GM19468 (cell line): ENCODE results near the gene ZC3H14.
"Not testable (repeated sequence)": the region's sequence is repeated elsewhere in the genome, so short reads cannot be mapped to it uniquely, and the experiment has no call there.

Source experiments
- ATAC-seq: cut with Tn5 transposase; IDR thresholded peaks from one replicate; pipeline ENCODE4 v1.9.1; 2021; ENCODE audit warnings: mild to moderate bottlenecking, moderate library complexity, moderate number of reproducible peaks; ENCODE audit not compliant: unreplicated experiment; ENCODE audit errors: extremely low read depth

ZC3H14 gene, protein sequence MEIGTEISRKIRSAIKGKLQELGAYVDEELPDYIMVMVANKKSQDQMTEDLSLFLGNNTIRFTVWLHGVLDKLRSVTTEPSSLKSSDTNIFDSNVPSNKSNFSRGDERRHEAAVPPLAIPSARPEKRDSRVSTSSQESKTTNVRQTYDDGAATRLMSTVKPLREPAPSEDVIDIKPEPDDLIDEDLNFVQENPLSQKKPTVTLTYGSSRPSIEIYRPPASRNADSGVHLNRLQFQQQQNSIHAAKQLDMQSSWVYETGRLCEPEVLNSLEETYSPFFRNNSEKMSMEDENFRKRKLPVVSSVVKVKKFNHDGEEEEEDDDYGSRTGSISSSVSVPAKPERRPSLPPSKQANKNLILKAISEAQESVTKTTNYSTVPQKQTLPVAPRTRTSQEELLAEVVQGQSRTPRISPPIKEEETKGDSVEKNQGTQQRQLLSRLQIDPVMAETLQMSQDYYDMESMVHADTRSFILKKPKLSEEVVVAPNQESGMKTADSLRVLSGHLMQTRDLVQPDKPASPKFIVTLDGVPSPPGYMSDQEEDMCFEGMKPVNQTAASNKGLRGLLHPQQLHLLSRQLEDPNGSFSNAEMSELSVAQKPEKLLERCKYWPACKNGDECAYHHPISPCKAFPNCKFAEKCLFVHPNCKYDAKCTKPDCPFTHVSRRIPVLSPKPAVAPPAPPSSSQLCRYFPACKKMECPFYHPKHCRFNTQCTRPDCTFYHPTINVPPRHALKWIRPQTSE

GRCh38 chr14:88562831-88563686 is at the start of gene ZC3H14:
ZC3H14 (plus strand) TSS chr14:88563037; CDS start chr14:88563134, 97 bp downstream.
- peak; percentile 87 for ATAC-seq

GRCh38 chr14:88515499-88516221 is 47.2 kb upstream of the ZC3H14 start:
- no peak for ATAC-seq

- ATAC-seq: no peak
These were observed 45.9 kb upstream of the ZC3H14 start for GRCh38 chr14:88516861-88517357.

DNA sequence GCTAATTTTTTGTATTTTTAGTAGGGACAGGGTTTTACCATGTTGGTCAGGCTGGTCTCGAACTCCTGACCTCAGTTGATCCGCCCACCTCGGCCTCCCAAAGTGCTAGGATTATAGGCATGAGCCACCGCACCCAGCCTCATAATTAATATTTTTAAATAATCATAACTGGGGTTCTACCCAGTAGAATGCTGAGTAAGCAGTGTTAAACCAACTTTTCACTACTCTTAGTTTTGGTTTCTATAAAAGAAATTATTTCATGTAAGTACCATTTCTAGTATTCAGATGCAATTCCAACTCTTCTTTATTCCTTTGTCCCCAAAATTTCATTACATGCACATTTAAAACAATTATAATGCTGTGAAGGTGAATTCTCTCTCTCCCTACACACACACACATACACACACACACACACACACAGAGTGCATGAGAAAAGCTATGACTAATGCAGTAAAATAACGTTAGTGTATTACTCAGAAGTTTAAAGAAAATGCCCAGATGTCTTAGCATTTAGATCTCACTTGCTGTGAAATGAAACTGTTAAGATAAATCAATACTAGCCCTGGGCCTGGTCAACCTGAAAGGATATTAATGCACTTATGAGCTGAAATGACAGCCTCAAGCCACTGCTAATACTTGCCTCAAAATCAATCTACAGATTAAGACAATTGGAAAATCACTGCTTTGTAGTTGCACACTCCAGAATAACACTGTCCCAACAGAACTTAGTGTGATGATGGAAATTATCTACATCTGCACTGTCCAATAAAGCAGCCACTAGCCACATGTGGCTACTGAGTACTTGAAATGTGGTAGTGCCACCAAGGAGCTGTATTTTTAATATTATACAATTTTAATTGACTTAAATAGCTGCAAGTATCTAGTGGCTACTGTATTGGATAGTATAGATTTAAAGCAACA is 44.0 kb upstream of the ZC3H14 start:
- no peak for ATAC-seq

- no peak for ATAC-seq
These were observed 42.9 kb upstream of the ZC3H14 start for GRCh38 chr14:88519907-88520306.

- no peak for ATAC-seq
These were observed 41.0 kb upstream of the ZC3H14 start for GRCh38 chr14:88521818-88522217.

- ATAC-seq: no peak
These were observed 40.4 kb upstream of the ZC3H14 start for GRCh38 chr14:88522393-88522792.

GRCh38 chr14:88529889-88530288 is 32.9 kb upstream of the ZC3H14 start:
- not testable (repeated sequence) for ATAC-seq

DNA sequence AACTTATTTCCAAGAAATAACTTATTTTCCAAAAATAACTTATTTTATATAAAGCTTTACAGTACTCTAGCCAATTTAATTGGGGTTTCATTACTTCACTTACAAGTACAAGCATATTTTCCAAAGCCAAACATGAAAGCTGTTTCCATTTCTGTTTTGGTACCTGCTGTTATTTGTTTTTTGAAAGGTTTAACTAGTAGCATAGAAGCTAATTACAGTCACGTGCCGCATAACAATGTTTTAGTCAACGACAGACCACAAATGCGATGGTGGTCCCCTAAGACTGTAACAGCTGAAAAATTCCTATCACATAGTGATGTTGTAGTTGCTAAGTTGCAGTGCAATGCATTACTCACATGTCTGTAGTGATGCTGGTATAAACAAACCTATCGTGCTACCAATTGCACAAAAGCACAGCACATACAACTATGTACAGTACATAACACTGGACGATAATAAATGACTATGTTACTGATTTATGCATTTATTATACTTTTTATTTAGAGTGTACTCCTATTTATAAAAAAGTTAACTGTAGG is 29.7 kb upstream of the ZC3H14 start:
- ATAC-seq: no peak

- ATAC-seq: no peak
These were observed 27.7 kb upstream of the ZC3H14 start for GRCh38 chr14:88535149-88535548.

DNA sequence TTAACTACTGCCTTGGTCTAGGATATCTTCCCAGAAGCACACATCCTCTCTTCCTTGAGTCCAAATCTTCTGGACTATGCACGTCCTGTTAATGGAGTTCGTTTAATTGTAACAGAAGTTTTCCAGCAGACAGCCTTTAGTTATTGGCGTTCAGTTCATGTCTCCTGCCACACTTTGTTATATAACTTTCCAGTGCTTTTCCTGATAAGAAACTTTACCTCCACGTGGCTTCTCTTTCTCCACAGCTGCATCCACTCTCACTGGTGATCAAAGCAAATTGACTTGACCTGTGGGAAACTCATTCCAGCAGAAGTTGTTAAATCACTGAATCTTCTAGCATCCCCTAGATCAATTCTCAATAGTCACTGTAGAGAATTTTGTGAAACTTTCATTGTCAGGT is 27.0 kb upstream of the ZC3H14 start:
- ATAC-seq: no peak

- ATAC-seq: no peak
These were observed 21.5 kb upstream of the ZC3H14 start for GRCh38 chr14:88541324-88541723.

DNA sequence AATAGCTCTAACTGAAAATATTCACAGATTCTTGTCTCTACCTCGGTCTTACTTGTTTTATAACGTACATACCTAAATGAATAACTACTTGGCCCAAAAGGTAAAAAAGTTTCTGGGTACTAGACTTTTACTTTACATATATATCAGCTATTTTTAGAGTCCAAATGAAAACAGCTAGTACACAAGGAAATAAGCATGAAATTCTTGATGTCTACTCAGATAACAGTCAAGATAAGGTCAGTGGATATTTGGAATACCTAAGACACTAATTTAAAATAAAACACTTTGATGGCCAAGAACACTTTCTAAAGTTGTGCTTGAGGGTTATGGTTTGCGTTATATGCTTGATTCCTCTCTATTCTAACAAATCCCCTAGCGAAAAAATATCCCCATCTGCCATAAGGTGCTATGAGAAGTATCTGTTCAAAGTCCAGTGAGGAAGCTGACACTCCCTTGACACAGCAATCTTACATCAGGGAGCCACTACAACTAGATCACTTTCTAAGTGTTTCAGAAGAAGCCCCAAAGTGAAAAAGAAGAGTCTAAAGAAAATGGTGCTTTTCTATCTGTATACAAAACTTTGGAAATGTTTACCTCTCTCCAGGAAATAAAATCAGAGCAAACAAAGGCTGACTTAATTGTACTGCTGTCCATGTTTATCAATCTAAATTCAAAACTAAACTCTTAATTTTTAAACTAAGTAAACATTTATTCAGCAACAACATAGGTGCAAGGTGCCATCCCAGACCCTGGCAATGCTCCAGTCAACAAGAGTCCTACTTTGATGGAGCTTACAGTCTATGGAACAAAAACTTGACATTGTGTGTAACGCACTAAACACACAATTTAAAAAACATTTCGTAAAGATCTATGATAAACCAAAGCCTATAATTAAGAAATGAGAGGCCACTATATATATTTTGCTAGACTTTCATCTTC is 19.7 kb upstream of the ZC3H14 start:
- ATAC-seq: no peak

GRCh38 chr14:88545256-88545655 is 17.6 kb upstream of the ZC3H14 start:
- ATAC-seq: no peak

- no peak for ATAC-seq
These were observed 16.0 kb upstream of the ZC3H14 start for GRCh38 chr14:88546621-88547385.

DNA sequence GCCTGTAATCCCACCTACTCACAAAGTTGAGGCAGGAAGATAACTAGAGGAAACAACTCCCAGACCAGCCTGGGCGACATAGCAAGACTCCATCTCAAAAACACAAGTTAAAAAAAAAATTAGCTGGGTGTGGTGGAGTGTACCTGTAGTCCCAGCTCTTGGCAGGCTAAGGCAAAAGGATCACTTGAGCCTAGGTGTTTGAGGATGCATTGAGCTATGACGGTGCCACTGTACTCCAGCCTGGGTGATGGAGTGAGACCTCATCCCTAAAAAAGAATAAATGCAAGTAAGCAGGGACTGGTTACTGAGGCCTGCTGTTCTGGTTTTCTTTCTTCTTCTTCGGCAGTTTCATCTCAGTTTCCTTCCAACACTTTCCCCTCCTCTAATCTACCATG is 15.5 kb upstream of the ZC3H14 start:
- no peak for ATAC-seq

DNA sequence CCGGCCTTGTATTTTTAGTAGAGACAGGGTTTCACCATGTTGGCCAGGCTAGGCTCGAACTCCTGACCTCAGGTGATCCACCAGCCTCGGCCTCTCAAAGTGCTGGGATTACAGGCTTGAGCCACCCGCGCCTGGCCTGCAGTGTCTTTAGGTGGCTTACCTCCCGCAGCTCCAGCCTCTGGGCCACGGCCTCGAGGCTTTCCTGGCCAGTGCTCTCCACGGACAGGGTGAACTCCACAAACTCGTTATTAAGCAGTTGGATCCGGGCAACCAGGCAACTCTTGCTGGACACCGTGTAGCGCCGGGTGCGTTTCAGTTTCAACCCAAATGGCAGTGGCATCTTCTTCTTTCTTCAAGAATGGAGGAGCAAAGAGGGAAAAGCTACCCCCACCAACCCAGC is 12.8 kb upstream of the ZC3H14 start:
- no peak for ATAC-seq
